Thymus (tissue), 11 donors: Measurements from ENCODE around the gene PRR19. TPM values are rescaled to one million over a fixed set of nuclear protein-coding genes. Genes with fewer than 3 reads are reported as not detected.

Source experiments
- DNase-seq, 9 donors: peaks; one replicate each; pipeline ENCODE4 v3.0.0-alpha.2; 2013; ENCODE audit warnings: low spot score in 9 of 9, low read depth in 6 of 9, missing footprints in 1 of 9
- H3K27ac ChIP-seq, 2 donors: one replicate each; pipeline ENCODE4 v1.5.1; 2013; ENCODE audit warnings: control low read depth in 1 of 2, low read depth in 1 of 2, low read length in 1 of 2, mild to moderate bottlenecking in 1 of 2, moderate library complexity in 1 of 2
- H3K27me3 ChIP-seq, 2 donors: one replicate each; pipeline ENCODE4 v1.5.1; 2013; ENCODE audit warnings: low read length in 1 of 2; ENCODE audit not compliant: control insufficient read depth in 2 of 2, insufficient read depth in 1 of 2
- H3K36me3 ChIP-seq, 2 donors: one replicate each; pipeline ENCODE4 v1.5.1; 2013; ENCODE audit warnings: low read length in 1 of 2, mild to moderate bottlenecking in 1 of 2, moderate library complexity in 1 of 2; ENCODE audit not compliant: control insufficient read depth in 2 of 2, insufficient read depth in 2 of 2
- H3K4me1 ChIP-seq, 2 donors: one replicate each; pipeline ENCODE4 v1.5.1; 2013; ENCODE audit warnings: low read length in 2 of 2; ENCODE audit not compliant: control insufficient read depth in 2 of 2, insufficient read depth in 2 of 2
- H3K4me3 ChIP-seq, 2 donors: one replicate each; pipeline ENCODE4 v1.5.1; 2013; ENCODE audit warnings: low read length in 2 of 2, control low read depth in 1 of 2, mild to moderate bottlenecking in 1 of 2
- H3K9me3 ChIP-seq, 2 donors: one replicate each; pipeline ENCODE4 v1.5.1; 2013; ENCODE audit warnings: low read length in 1 of 2, mild to moderate bottlenecking in 1 of 2; ENCODE audit not compliant: control insufficient read depth in 2 of 2, insufficient read depth in 1 of 2
- WGBS: extraction: QIAGEN DNeasy Blood & Tissue Kit; methylation state at CpG from one replicate; pipeline ENCODE4 v1.1.7; 2013; 5-methylcytosine and 5-hydroxymethylcytosine counted together
- polyA plus RNA-seq: library from polyadenylated mRNA; stranded (reverse); fragments of 200-250 nt; gene quantifications from one replicate; pipeline ENCODE4 v1.2.3, GENCODE V29; 2013
- total RNA-seq: library from RNA; stranded (reverse); fragments of 120-200 nt; gene quantifications from one replicate; pipeline ENCODE4 v1.2.4, GENCODE V29; 2013
- donor health status: healthy.

The PRR19 gene
- total and polyA plus RNA-seq, 2 donors = 0.42 to 0.78 TPM

DNA sequence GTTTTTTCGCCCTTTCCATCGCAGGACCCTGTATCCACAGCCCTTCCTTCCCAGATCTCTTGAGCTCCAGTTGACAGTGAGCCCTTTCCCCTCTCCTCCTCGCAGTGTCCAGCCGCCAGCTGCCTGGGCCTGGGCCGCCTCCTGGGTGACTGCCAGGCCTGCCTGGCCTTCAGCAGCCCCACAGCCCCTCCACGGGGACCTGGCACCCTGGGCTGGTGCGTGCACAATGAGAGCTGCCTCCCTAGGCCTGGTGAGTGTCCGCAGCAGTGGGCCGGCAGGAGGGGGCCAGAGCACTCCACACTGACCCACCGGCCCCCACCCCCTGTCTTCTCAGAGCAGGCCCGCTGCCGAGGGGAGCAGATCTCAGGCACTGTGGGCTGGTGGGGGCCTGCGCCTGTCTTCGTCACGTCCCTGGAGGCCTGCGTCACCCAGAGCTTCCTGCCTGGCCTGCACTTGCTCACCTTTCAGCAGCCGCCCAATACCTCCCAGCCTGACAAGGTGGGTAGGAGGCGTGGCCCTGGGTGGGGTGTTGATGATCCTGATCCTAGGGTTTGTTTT, 42.5 kb downstream of the PRR19 start:
- Histone ChIP-seq H3K4me3 (no peak overlapping the region), H3K27me3 (no peaks in the 10 kb centered on the region), H3K27ac (no peak overlapping the region), H3K36me3 (peaks cover 0 to 9% of the 10 kb centered on the region in 2 donors), H3K9me3 (no peaks in the 10 kb centered on the region), H3K4me1 (no peaks in the 10 kb centered on the region)
- no peak for DNase-seq
- 97% methylated on average over 18 of the region's 18 CpGs for WGBS

DNA sequence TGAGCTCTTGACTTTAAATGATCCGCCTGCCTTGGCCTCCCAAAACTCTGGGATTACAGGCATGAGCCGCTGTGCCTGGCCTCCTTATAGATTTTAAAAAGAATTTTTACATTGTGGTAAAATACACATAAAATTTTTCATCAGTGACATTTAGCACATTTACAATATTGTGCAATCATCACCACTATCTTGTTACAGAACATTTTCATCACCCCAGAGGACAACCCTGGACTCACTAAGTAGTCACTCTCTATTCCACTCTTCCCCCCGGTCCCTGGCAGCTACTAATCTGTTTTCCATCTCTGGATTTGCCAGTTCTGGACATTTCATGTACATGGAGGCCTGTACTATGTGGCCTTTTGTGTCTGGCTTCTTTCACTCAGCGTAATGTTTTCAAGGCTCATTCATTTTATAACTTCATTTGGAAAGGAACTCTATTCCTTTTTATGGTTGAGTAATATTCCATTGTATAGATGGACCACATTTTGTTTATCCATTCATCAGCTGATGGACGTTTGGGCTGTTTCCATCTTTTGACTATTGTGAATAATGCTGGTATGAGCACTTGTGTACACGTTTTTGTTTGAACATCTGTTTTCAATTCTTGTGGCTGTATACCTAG, 43.4 kb downstream of the PRR19 start:
- H3K4me3 ChIP-seq = no peak overlapping the region
- no peaks in the 10 kb centered on the region for H3K27me3 ChIP-seq
- H3K4me1 ChIP-seq = no peaks in the 10 kb centered on the region
- peaks cover 0 to 9% of the 10 kb centered on the region in 2 donors for H3K36me3 ChIP-seq
- no peaks in the 10 kb centered on the region for H3K9me3 ChIP-seq
- WGBS = 96% methylated on average over 6 of the region's 6 CpGs
- DNase-seq = no peak
- no peak overlapping the region for H3K27ac ChIP-seq

DNA sequence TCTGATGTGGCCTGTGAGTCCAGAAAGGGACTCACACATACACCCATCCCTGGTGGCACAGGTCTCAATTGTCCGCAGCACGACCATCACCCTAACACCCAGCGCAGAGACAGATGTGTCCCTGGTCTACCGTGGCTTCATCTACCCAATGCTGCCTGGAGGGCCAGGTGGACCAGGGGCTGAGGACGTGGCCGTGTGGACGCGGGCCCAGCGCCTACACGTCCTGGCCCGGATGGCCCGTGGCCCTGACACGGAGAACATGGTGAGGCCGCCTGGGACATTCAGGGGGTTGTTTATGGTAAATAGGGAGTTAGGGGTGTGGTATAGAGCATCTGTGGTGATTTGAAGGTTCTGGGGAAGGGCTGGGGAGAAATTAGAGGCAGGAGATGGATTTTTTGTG, 46.3 kb downstream of the PRR19 start:
- H3K9me3 ChIP-seq = no peaks in the 10 kb centered on the region
- no peak for DNase-seq
- H3K27me3 ChIP-seq = no peaks in the 10 kb centered on the region
- H3K36me3 ChIP-seq = peaks cover 0 to 12% of the 10 kb centered on the region in 2 donors
- no peak overlapping the region for H3K4me3 ChIP-seq
- no peak overlapping the region for H3K27ac ChIP-seq
- H3K4me1 ChIP-seq = no peaks in the 10 kb centered on the region
- 98% methylated on average over 14 of the region's 14 CpGs for WGBS

DNA sequence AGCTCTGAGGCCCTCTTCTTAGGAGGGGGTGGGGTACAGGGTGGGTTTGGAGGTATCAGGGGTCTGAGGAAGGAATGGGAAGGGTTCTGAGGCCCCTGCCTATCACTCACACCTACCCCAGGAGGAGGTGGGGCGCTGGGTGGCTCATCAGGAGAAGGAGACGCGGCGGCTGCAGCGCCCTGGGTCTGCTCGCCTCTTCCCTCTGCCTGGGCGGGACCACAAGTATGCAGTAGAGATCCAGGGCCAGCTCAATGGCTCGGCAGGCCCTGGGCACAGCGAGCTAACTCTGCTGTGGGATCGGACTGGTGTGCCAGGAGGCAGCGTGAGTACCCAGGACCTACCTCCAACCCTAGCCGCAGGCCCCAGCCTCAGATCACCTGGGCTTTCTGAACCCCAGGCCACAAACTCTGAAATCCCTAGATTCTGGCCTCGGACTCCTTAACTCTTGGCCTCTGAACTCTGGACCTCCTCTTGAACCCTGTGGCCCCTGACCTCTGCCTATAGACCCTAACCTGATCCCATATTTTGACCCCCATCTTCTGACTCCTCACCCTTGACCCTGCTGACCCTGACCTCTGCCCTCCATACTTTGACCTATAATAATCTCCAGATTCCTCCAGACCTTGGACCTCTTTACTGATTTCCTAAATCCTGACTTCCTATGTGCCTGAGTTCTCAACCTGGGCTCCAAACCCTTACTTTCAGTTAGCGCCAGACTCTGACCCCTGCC, 47.6 kb downstream of the PRR19 start:
- 97% methylated on average over 14 of the region's 14 CpGs for WGBS
- peaks cover 0 to 16% of the 10 kb centered on the region in 2 donors for H3K36me3 ChIP-seq
- no peak for DNase-seq
- H3K27ac ChIP-seq = no peak overlapping the region
- H3K9me3 ChIP-seq = no peaks in the 10 kb centered on the region
- H3K4me1 ChIP-seq = no peaks in the 10 kb centered on the region
- H3K27me3 ChIP-seq = no peaks in the 10 kb centered on the region
- no peak overlapping the region for H3K4me3 ChIP-seq

DNA sequence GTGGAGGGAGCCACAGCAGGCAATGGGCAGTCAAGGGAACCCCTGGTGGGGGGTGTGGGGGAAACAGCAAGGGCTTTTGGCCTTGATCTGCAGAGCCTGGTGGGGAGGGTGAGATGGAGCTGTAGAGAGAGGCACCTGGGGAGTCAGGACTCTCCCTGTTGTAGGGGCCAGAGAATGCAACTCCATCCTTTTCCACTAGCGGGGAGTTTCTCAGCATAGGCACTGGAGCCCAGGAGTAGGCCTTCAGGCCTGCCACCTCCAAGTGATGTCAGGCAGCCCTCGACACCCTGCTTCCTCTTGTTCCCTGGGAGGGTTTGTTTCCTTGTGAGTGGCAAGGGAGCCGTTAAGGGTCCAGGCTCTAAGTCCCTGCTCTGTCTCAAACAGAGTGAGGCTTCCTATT, 48.5 kb downstream of the PRR19 start:
- H3K27me3 ChIP-seq = no peaks in the 10 kb centered on the region
- 96% methylated on average over 3 of the region's 3 CpGs for WGBS
- H3K4me1 ChIP-seq = no peaks in the 10 kb centered on the region
- H3K9me3 ChIP-seq = no peaks in the 10 kb centered on the region
- no peak overlapping the region for H3K27ac ChIP-seq
- no peak overlapping the region for H3K4me3 ChIP-seq
- H3K36me3 ChIP-seq = peaks cover 0 to 13% of the 10 kb centered on the region in 2 donors
- no peak for DNase-seq

DNA sequence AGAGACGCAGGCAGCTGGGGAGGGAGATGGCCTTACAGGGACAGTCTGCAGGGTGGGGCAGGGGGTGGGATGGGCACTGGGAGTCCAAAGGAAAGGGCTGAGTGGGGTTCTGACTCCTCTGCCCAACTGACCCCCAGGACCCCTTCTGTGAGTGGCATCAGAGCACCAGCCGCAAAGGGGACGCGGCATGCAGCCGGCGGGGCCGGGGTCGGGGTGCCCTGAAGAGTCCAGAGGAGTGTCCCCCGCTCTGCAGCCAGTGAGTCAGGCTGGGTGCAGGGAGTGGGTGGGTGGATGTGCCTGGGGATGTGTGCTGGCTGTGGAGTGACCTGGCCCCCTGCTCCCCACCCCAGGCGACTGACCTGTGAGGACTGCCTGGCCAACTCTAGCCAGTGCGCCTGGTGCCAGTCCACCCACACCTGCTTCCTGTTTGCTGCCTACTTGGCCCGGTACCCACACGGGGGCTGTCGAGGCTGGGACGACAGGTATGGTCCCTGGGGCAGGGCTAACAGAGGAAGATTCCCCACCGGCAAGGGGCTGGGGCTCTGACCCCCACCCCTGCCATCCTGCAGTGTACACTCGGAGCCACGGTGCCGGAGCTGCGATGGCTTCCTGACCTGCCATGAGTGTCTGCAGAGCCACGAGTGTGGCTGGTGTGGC, 49.3 kb downstream of the PRR19 start:
- H3K27ac ChIP-seq = no peak overlapping the region
- no peaks in the 10 kb centered on the region for H3K27me3 ChIP-seq
- no peak overlapping the region for H3K4me3 ChIP-seq
- no peaks in the 10 kb centered on the region for H3K4me1 ChIP-seq
- WGBS = 95% methylated on average over 21 of the region's 21 CpGs
- DNase-seq = no peak
- peaks cover 0 to 13% of the 10 kb centered on the region in 2 donors for H3K36me3 ChIP-seq
- H3K9me3 ChIP-seq = no peaks in the 10 kb centered on the region

DNA sequence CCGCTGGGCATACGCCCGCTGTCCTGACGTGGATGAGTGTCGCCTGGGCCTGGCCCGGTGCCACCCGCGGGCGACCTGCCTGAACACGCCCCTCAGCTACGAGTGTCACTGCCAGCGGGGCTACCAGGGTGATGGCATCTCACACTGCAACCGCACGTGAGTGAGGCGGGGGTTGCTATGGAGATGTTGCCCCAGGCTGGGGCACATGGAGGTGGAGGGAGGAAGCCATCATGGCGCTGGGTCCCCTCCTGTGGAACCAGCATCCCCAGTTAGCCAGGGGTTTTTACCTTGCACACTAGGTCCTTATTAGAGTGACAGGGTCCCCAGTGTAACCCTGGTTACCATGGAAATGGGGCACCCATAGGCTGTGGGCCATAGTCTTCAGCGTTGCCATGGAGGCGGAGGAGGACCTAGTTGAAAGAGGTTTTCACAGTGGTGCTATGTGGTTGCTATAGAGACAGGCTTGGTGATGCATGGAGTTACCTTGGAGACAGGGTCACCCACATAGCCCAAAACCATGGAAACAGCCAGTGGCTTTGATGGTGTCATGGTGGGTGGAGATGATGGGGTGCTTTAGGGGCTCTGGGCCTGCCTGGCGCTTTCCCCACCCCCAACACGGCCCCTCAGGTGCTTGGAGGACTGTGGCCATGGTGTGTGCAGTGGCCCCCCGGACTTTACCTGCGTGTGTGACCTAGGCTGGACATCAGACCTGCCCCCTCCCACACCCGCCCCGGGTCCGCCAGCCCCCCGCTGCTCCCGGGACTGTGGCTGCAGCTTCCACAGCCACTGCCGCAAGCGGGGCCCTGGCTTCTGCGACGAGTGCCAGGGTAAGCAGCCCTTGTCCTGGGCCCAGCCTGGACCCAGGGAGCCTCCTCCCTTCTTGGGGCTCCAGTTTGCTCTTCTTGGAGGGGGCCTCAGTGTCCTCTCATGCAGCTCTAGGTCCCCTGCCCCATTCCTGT, 50.6 kb downstream of the PRR19 start:
- no peak for DNase-seq

DNA sequence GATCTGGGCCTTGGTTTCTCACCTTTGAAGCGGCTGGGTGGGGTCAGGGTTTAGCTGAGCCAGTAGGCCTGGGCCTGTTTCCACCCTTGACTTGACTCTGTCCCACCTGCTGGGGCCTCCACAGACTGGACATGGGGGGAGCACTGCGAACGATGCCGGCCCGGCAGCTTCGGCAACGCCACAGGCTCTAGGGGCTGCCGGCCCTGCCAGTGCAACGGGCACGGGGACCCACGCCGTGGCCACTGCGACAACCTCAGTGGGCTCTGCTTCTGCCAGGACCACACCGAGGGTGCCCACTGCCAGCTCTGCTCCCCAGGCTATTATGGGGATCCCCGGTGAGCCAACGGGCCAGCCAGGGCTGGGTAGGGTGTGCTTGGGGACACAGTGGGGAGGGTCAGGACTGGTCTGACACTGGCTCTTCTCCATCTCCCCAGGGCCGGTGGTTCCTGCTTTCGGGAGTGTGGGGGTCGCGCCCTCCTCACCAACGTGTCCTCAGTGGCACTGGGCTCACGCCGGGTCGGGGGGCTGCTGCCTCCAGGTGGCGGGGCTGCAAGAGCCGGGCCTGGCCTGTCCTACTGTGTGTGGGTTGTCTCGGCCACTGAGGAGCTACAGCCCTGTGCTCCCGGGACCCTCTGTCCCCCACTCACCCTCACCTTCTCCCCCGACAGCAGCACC, 51.5 kb downstream of the PRR19 start:
- Histone ChIP-seq H3K27ac (no peak overlapping the region), H3K27me3 (no peaks in the 10 kb centered on the region), H3K9me3 (no peaks in the 10 kb centered on the region), H3K4me1 (no peaks in the 10 kb centered on the region), H3K36me3 (peaks cover 0 to 16% of the 10 kb centered on the region in 2 donors), H3K4me3 (no peak overlapping the region)
- 98% methylated on average over 29 of the region's 29 CpGs for WGBS
- no peak for DNase-seq

More for the DNA sequence above, 50.6 kb downstream of the PRR19 start:
- 96% methylated on average over 31 of the region's 31 CpGs for WGBS
- Histone ChIP-seq H3K4me3 (no peak overlapping the region), H3K9me3 (no peaks in the 10 kb centered on the region), H3K27me3 (no peaks in the 10 kb centered on the region), H3K36me3 (peaks cover 0 to 16% of the 10 kb centered on the region in 2 donors), H3K27ac (no peak overlapping the region), H3K4me1 (no peaks in the 10 kb centered on the region)
